C4-2B (cell line): ENCODE data around the gene MROH2B.

Experiments used
- CTCF ChIP-seq: fragments of 450-650 bp; conservative IDR thresholded peaks from 2 replicates; pipeline ENCODE4 v1.5.1; 2017; ENCODE audit warnings: mild to moderate bottlenecking
- ZFX ChIP-seq: fragments of 450-650 bp; IDR thresholded peaks from 2 replicates; pipeline ENCODE4 v1.6.1; 2017

- TF ChIP-seq CTCF (peak; percentile 30), ZFX (no peak)
These were observed 108.8 kb downstream of the MROH2B start for GRCh38 chr5:40962207-40962955.
